HG02678 (cell line): ENCODE measurements around the gene SP1.
"Not testable (repeated sequence)": the region's sequence is repeated elsewhere in the genome, so short reads cannot be mapped to it uniquely, and the experiment has no call there.

ENCODE experiments used
- ATAC-seq: cut with Tn5 transposase; IDR thresholded peaks from one replicate; pipeline ENCODE4 v1.9.1; 2021; ENCODE audit warnings: mild to moderate bottlenecking, moderate library complexity; ENCODE audit not compliant: unreplicated experiment

SP1 gene

DNA sequence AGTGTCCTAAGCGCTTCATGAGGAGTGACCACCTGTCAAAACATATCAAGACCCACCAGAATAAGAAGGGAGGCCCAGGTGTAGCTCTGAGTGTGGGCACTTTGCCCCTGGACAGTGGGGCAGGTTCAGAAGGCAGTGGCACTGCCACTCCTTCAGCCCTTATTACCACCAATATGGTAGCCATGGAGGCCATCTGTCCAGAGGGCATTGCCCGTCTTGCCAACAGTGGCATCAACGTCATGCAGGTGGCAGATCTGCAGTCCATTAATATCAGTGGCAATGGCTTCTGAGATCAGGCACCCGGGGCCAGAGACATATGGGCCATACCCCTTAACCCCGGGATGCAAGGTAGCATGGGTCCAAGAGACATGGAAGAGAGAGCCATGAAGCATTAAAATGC lies 31.0 kb downstream of the SP1 start:
- ATAC-seq: no peak

DNA sequence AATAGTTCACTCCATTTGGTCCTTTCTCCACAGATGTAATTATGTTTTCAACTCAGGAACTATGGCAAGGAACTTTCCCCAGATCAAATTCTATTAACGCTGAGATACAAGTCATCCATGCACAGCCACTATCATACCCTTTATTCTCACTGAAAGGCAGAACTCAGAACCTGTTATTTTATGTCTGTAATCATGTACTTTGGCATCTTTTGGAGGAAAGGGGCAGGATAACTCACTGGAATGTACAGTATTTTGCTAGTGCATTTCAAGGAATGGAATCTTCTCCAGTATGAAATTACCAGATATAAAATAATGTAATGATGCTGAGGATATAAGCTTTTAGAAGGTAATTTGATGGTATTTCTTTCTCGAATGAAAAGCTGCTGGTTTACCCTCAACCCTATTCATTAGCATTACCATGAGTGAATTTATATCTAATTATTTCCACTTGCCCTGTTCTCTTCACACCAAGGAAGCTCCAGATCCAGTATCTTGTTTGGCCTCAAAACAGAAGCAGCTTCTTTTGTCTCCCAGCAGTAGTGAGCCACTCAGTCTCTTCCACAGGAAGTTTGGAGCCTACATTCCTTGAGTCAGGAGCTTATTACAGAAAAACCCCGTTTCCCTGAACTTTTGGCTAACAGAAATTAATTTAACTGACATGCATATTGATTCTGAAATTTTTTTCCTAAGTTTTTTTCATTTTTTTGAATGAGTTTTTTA lies 33.7 kb downstream of the SP1 start:
- no peak for ATAC-seq

DNA sequence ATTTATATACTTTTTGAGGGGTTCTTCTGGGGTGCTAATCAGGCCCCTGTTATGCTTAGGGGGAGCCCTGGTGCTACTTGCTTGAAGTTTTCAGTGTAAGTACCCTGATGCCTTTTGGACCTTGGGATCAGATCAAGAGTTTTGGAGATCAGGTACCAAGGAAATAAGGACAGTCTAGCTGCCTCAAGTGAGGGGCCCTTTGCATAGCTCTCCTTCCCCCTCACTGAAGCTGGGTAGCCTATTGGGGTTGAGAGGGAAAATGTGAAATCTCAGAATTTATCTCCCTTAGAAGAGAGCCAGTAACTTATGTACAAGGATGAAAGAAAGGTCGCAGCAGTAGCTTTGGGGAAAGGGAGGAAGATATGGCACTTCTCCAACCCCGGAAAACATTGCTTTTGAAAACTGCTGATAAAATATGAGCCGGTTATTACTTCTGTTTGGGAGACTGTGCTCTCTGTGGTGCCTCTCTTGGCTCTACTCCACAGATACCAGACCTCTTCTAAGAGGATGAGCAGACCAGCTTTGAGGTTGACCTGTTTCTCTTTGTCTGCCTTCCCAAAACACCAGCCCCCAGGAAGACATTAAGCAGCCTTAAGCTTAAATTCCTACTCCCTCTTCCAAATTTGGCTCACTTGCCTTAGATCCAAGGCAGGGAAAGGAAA lies 34.9 kb downstream of the SP1 start:
- ATAC-seq: no peak

DNA sequence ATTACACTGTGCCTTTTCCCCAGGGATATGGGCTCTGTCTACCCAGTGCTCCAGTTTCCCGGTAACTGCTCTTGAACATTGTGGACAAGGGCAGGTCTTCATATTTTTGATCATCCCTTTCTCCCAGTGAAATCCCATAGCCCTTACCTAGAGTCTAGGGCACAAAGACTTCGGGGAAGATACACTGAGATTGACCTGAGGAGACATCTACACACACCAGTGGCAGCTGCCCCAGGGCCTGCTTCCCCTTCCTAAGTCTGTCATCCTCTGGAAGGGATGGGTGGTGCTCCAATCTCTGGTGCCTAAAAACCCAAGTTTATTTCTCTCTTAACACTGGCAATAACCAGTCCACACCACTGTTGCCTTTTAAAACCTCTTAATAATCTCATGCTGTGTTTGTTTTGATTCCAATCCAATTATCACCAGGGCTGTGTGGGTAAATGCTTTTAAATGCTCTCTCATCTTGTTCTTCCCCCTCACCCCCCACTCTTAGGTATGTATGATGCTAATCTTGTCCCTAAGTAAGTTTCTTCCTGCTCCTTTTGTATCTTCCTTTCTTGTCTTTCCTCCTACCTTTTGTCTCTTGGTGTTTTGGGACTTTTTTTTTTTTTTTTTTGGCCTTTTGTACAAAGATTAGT lies 35.9 kb downstream of the SP1 start:
- ATAC-seq: not testable (repeated sequence)

DNA sequence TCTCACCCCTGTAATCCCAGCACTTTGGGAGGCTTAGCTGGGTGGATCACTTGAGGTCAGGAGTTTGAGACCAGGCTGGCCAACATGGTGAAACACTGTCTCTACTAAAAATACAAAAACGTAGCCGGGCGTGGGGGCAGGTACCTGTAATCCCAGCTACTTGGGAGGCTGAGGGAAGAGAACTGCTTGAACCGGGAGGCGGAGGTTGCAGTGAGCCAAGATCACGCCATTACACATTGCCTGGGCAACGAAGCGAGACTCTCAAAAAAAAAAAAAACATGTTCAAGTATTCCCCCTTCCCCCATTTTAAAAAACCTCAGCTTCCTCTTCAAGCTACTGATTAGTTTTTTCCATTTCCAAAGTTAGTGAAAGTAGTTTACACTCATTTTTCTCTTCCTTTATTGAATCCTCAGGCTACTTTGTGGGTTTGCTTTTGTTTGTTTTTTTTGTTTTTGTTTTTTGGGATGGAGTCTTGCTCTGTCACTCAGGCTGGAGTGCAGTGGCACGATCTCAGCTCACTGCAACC lies 37.4 kb downstream of the SP1 start:
- not testable (repeated sequence) for ATAC-seq

DNA sequence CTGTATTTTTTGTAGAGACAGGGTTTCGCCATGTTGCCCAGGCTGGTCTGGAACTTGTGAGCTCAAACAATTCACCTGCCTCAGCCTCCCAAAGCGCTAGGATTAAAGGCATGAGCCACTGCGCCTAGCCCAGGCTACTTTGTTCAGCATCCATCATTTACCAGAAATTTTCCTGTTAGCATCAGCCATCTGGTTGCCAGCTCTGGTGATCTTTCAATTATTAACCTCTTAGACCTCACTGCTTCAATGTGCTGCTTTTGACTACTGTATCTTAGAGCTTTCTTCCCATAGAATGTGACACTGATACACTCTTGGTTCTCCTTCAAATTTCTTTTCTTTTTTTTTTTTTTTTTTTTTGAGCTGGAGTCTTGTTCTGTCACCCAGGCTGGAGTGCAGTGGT lies 38.2 kb downstream of the SP1 start:
- ATAC-seq: no peak

DNA sequence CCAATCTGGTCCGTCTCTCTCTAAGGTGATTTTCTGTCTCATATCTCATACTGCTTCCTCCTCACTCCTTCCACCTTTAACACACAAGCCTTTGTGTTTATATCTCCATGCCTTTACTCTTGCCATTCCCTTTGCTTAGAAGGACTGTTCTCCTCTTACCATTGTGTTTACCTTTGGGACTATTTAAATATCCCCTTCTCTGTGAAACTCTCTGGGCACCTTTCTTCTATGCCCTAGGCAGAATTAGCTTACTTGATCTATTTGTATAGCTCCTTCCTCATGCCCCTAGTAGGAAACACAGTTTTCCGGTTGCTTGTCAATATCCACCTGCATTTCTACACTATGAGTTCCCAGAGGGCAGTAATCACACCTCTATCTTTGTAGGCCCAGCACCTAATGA lies 39.8 kb downstream of the SP1 start:
- no peak for ATAC-seq

DNA sequence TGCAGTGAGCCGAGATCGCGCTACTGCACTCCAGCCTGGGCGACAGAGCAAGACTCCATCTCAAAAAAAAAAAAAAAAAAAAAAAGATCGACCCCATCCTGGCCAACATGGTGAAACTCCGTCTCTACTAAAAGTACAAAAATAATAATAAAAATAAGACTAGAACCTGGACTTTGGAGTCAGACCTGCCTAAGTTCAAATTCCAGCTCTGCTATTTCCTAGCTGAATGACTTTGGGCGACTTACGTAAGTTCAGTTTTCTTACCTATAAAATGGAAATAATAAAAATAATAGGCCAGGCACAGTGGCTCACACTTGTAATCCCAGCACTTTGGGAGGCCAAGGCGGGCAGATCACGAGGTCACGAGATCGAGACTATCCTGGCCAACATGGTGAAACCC lies 42.3 kb downstream of the SP1 start:
- not testable (repeated sequence) for ATAC-seq

DNA sequence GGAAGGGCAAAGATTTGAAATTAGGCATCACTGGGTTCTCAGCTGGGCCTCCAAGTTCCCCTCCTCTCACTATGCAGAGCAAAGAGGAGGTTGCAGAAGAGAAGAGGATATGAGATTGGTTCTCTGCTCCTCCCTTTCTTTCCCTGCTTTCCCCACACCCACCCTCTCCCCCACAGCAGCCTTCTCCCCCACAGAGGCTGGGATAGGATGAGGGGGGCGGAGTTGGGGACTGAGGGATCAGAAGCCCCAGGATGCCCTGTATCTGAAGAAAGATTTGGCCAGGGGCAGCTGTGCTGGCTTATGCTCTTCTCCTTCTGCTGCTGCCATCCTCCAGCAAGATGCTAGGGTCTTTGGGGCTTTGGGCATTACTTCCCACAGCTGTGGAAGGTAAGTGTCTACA lies 43.6 kb downstream of the SP1 start, which contains the start of gene AMHR2:
AMHR2 (plus strand) TSS at position 259 of the 400 bp plus-strand sequence; CDS start at position 339, 80 bp downstream.
- no peak for ATAC-seq

DNA sequence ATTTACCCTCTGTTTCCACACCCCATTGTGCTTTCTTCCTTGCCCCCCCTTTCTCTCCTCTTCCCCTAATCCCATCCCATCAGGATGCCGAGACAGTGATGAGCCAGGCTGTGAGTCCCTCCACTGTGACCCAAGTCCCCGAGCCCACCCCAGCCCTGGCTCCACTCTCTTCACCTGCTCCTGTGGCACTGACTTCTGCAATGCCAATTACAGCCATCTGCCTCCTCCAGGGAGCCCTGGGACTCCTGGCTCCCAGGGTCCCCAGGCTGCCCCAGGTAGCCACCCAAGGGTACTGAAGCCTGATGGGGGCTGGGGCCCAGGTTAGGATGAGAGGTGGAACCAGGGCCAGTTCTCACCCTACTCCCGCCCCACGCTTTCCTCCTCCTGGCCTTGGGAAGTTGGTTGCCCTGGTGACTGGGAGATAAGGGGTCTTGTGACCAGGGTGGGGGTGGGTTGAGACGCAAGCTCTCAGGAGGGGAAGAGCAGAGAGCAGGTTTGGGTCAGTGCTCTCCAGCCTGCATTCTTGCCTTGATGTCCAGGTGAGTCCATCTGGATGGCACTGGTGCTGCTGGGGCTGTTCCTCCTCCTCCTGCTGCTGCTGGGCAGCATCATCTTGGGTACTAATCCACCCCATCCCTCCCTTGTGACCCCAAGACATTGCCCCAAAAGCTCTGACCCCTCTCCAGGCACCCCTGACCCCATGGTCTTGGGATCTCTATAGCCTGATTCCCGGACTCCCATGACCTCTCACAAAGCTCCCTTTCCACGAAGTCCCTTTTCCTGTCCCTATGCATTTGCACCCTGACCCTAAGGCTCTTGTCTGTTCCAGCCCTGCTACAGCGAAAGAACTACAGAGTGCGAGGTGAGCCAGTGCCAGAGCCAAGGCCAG lies 44.9 kb downstream of the SP1 start:
- ATAC-seq: no peak

DNA sequence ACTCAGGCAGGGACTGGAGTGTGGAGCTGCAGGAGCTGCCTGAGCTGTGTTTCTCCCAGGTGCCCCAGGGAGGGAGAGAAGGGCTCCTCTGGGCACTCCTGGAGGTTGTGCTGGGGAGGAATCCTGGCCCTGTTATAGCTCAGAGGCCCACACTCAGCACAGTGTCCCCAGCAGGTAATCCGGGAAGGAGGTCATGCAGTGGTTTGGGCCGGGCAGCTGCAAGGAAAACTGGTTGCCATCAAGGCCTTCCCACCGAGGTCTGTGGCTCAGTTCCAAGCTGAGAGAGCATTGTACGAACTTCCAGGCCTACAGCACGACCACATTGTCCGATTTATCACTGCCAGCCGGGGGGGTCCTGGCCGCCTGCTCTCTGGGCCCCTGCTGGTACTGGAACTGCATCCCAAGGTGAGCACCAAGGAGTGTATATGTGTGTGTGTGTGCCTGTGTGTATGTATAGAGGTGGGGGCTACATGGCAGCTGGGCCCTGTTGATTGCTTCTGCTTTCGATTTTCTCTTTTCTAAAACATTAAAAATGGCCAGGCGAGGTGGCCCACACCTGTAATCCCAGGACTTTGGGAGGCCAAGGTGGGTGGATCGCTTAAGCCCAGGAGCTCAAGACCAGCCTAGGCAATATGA lies 45.7 kb downstream of the SP1 start:
- no peak for ATAC-seq

DNA sequence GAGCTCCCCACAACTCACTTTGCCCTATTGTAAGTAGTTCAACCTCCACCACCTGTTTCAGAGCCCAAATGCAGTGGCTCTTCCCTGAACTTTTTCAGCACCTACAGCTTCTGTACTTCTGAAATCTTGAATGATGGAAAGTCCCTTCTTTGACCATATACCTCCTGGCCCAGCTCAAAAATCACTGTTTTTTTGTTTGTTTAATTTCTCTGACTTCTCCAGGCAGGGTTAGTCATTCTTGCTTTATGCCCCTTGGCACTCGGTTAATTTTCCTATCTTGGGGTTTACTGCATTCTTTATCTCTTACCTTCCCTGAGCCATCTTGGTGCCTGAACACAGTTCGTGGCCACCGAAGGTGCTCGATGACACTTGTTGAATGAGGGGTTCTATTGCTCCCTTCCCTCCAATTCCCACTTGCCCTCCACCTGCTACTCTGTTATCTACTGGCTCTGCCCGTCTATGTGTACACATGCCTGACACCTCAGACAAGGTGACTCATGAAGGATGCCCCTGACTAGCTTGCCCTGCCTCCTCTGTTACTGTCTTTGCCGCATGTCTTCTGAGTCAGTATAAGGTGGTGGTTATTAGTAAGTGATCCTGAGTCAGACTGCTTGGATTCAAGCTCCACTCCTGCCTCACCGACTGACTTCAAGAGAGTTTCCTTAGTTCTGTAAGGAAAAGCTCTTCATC lies 48.1 kb downstream of the SP1 start:
- no peak for ATAC-seq

DNA sequence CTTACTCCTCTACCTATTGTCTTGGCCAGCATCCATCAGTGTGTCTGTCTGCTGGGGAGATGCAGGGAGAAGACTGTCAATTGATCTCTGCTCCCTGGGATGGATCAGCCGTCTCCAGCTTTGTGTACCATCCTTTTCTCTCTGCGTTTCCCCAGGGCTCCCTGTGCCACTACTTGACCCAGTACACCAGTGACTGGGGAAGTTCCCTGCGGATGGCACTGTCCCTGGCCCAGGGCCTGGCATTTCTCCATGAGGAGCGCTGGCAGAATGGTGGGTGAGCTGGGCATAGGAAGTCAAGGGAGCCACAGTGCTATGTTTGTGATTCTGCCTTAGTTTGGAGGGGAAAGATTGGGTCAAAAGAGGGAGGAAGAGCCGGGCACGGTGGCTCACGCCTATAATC lies 48.8 kb downstream of the SP1 start:
- ATAC-seq: no peak

DNA sequence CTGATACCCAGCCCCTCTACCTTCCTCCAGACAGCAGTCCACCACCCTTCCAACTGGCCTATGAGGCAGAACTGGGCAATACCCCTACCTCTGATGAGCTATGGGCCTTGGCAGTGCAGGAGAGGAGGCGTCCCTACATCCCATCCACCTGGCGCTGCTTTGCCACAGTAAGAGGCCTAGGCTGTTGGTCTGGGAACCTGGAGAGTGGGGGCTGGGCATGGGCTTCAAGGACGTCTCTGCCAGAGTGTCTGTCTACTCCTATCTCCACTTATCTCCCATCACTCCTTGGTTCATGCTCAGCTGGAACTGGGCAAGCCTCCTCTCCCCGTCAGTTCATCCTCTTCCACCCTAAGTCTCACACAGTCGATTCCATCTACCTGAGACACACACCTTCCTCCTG lies 50.1 kb downstream of the SP1 start:
- ATAC-seq: no peak

DNA sequence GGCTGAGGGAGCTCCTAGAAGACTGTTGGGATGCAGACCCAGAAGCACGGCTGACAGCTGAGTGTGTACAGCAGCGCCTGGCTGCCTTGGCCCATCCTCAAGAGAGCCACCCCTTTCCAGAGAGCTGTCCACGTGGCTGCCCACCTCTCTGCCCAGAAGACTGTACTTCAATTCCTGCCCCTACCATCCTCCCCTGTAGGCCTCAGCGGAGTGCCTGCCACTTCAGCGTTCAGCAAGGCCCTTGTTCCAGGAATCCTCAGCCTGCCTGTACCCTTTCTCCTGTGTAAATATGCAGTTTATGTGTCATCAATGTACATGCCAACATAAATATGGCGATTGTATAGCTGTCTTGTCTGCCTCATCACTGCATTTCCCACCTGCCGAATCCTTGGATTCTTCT lies 51.2 kb downstream of the SP1 start:
- no peak for ATAC-seq

DNA sequence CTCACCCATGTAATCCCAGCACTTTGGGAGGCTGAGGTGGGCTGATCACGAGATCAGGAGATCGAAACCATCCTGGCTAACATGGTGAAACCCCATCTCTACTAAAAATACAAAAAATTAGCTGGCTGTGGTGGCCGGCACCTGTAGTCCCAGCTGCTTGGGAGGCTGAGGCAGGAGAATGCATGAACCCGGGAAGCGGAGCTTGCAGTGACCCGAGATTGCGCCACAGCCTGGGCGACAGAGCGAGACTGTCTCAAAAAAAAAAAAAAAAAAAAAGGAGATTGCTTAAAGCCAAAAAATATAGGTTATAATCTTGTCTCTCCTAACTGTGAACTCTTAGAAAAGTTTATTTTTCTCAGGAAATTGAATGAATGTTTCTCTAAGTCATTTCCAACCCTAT lies 55.4 kb downstream of the SP1 start:
- ATAC-seq: not testable (repeated sequence)

DNA sequence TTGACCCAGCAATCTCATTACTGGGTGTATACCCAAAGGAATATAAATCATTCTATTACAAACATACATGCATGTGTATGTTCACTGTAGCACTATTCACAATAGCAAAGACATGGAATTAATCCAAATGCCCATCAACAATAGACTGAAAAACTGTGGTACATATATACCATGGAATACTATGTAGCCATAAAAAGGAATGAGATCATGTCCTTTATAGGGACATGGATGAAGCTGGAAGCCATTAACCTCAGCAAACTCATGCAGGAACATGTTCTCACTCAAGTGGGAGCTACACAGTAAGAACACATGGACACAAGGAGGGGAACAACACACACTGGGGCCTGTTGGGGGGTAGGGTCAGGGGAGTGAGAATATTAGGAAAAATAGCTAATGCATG lies 59.6 kb downstream of the SP1 start:
- ATAC-seq: not testable (repeated sequence)

DNA sequence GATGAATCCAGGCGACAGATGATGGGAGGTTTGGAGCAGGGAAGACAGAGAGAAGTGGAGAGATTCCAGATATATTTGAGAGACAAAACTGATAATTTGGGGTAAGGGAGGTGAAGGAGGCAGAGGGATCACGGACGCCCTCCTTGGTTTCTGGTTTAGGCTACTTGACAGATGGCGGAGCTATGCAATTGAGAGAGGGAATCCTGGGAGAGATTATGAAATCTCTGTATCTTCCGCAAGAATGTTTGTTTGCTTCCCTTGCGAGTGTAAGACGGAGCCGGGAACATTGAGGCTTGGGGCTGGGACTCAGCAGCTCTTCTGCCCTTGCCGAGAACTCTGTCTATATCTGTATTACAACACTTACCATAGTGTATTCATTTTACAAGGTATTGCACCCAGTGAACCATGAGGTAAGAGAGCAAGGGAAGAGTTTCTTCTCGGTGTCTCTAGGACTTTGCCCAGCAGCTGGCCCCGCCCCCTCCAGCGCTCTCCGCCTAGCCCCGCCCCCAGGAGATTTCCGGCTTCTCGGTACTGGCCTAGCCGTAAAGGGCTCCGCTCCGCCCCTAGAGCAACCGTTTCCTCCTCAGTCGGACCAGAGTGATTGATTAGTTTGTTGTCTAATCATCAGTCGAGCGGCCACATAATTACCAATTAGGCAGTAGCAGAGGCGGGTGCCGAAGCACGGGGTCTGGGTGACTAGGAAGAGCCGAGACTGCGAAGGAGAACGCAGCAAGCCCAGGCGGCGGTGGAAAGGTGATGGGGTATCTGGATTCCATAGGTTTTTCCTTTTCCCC lies 61.3 kb downstream of the SP1 start, which contains the start of gene PRR13:
PRR13 (plus strand) TSS at position 695 of the 794 bp plus-strand sequence. CDS start 981 bp downstream, outside the sequence.
- peak; percentile 98 for ATAC-seq

DNA sequence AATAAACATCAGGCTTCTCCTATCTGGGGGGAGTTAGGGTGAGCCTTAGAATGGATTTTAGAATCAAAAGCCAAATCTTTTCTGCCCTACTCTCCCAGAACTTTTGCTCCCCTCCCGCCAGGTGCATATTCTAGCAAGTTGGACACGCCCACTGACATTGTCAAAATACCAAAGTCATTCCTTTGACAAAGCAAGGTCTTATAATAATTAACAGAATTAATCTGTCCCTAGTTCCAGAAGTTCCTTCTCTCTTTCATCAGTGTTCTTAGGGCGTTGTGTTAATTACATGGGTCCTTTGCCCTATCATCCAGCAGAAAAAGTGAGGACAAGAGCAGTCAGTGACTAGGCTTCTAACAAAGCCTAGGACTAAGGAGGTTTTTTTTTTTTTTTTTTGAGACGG lies 64.0 kb downstream of the SP1 start:
- no peak for ATAC-seq
